Stimulated activated CD4-positive, alpha-beta T cell treated with anti-CD3 and anti-CD28 coated beads, Interleukin-15, amount 100 ng/mL, for 1 hour (primary cell): ENCODE results near the gene DCC.

ENCODE experiments used
- DNase-seq, 2 donors: peaks; one replicate each; pipeline ENCODE4 v3.0.0-alpha.2; 2020; ENCODE audit warnings: low read depth in 1 of 2, low spot score in 1 of 2

DCC gene

DNA sequence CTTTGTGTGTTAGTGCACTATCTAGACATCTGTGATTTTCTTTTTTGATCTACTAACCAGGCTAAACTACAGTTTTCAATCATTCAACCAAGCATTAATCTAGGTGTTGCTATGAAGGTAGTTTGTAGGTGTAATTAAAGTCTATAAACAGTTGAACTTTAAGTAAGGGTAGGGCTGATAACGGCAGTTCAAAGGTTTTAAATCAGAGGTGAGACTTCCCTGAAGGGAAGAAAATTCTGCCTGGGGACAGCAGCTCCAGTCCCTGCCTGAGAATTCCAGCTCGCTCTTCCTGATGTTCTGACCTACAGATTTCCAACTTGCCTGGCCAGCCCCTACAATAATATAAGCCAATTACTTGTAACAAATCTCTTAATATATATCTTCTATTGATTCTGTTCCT lies 1220.5 kb downstream of the DCC start:
- DNase-seq: no peak

DNA sequence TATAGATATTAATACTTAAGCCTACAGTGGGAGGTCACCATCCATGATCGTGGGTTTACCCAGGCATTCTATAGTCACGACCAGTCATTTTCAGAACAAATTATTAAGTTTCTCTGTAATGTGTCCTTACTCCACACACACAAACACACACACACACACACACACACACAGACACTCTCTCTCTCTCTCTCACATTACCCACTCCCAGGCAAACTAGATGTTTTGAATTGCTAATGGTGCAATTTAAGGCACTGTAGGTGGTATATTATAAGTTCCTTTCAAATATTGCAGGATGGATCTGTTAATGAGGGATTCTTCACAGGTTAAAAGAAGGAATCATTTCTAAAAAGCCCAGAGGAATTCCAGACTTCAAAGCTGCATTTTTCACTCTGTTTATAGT lies 1226.6 kb downstream of the DCC start:
- DNase-seq: no peak

DNA sequence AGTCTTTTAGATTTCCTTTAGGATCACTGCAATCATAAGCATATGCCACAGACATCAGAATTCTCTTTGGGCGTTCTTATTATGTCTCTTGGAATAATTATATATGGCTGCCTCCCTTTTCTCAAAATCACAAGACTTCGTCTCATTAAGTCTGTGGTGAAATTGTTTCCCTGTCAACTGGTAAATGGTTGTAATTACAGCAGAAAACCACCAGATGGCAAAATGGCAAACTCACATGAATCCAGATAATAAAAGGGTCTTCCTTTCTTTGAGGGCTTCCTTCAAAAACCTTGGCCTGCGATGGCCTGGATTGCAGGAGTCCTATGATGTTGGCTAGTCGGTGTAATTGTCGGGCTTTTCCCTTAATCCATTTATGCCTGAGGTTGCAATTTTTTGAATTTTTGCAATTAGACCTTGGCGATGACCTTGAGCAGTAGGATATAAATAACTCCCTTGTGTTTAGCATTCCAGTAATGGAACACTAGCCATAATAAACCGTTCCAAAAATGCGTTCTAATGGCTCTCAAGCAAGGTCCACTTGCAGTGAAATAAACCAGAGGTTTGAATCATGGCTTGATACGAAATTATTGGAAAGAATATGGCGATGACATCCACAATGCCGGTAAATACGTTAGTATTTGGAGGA lies 1228.1 kb downstream of the DCC start:
- DNase-seq: no peak
